ENCODE results near the gene EIF2S2. TPM values are rescaled to one million over a fixed set of nuclear protein-coding genes. Genes with fewer than 3 reads are reported as not detected.
"Not testable (repeated sequence)": the region's sequence is repeated elsewhere in the genome, so short reads cannot be mapped to it uniquely, and the experiment has no call there.

EIF2S2 gene
- total RNA-seq = 10 to 100 TPM; 22.6 to 40.2 TPM

GRCh38 chr20:34111702-34112599 is at the start of gene EIF2S2:
Gene EIF2S2 (minus strand): TSS chr20:34112243. CDS start chr20:34112110, 133 bp downstream.
- WGBS, 2 donors = 0% methylated on average over 81 of the region's 81 CpGs; no CpG with 5 or more reads in 1 of the 2 donors
- TF ChIP-seq POLR2A (IDR thresholded peaks at IDR 0.05) (peak; percentile 98 to 99 (median 98)), CTCF (IDR thresholded peaks at IDR 0.05) (peak in 2 of 7 experiments; percentile 8 to 19)
- Histone ChIP-seq H3K4me3 (peak within 1 kb of the TSS; percentile 68 to 77), H3K4me1 (peaks cover 38% of the 10 kb centered on the region), H3K27ac (peak within 1 kb of the TSS; percentile 96 to 98 (median 97)), H3K36me3 (replicated peaks in 1 of 2; ENCODE audit: insufficient read depth in 1 of 2, low read depth in 2 of 2) (peaks cover 0 to 2% of the 10 kb centered on the region in 2 donors), H3K27me3 (no peaks in the 10 kb centered on the region), H3K9me3 (peaks cover 0 to 3% (median 0%) of the 10 kb centered on the region in 3 donors)
- DNase-seq = peak; percentile 97 to 98 (median 98)
- intact Hi-C loops (cut with DNase I) = no loop called here
- ATAC-seq = peak; percentile 95

GRCh38 chr20:34157697-34158096 is 45.7 kb upstream of the EIF2S2 start:
- H3K9me3 ChIP-seq; ATAC-seq; H3K27ac ChIP-seq; intact Hi-C loops (cut with DNase I); H3K27me3 ChIP-seq; H3K36me3 ChIP-seq (replicated peaks in 1 of 2; ENCODE audit: insufficient read depth in 1 of 2, low read depth in 2 of 2); DNase-seq; H3K4me3 ChIP-seq; H3K4me1 ChIP-seq: not testable (repeated sequence)
- 69 to 82% methylated on average over 8 of the region's 8 CpGs for WGBS, 2 donors

- Histone ChIP-seq H3K27ac (no peak overlapping the region), H3K9me3 (no peaks in the 10 kb centered on the region), H3K4me1 (no peaks in the 10 kb centered on the region), H3K36me3 (replicated peaks in 1 of 2; ENCODE audit: insufficient read depth in 1 of 2, low read depth in 2 of 2) (no peaks in the 10 kb centered on the region), H3K4me3 (no peak overlapping the region), H3K27me3 (no peaks in the 10 kb centered on the region)
- no peak for TF ChIP-seq CTCF (IDR thresholded peaks at IDR 0.05)
- no peak for TF ChIP-seq POLR2A (IDR thresholded peaks at IDR 0.05)
- ATAC-seq (no peak), DNase-seq (no peak)
- intact Hi-C loops (cut with DNase I) = no loop called here
- WGBS, 2 donors = 44 to 68% methylated on average over 2 of the region's 2 CpGs
Observed at GRCh38 chr20:34155836-34156235, 43.8 kb upstream of the EIF2S2 start.

- H3K27ac ChIP-seq; intact Hi-C loops (cut with DNase I); H3K4me3 ChIP-seq; H3K4me1 ChIP-seq; DNase-seq; H3K9me3 ChIP-seq; H3K36me3 ChIP-seq (replicated peaks in 1 of 2; ENCODE audit: insufficient read depth in 1 of 2, low read depth in 2 of 2); ATAC-seq; H3K27me3 ChIP-seq: not testable (repeated sequence)
- 90 to 93% methylated on average over 6 of the region's 6 CpGs for WGBS, 2 donors
Observed at GRCh38 chr20:34153169-34153568, 41.1 kb upstream of the EIF2S2 start.

- H3K9me3 ChIP-seq; H3K4me1 ChIP-seq; DNase-seq; ATAC-seq; H3K27ac ChIP-seq; H3K36me3 ChIP-seq (replicated peaks in 1 of 2; ENCODE audit: insufficient read depth in 1 of 2, low read depth in 2 of 2); intact Hi-C loops (cut with DNase I); H3K27me3 ChIP-seq; H3K4me3 ChIP-seq: not testable (repeated sequence)
- WGBS, 2 donors = 87% methylated on average over 8 of the region's 8 CpGs
Observed at GRCh38 chr20:34152073-34152472, 40.0 kb upstream of the EIF2S2 start.

- intact Hi-C loops (cut with DNase I) = no loop called here
- Histone ChIP-seq H3K36me3 (replicated peaks in 1 of 2; ENCODE audit: insufficient read depth in 1 of 2, low read depth in 2 of 2) (no peaks in the 10 kb centered on the region), H3K4me1 (no peaks in the 10 kb centered on the region), H3K9me3 (no peaks in the 10 kb centered on the region), H3K27ac (no peak overlapping the region), H3K27me3 (no peaks in the 10 kb centered on the region), H3K4me3 (no peak overlapping the region)
- WGBS, 2 donors = 69 to 71% methylated on average over 9 of the region's 9 CpGs
- ATAC-seq = no peak
- no peak for DNase-seq
- no peak for TF ChIP-seq POLR2A (IDR thresholded peaks at IDR 0.05)
- no peak for TF ChIP-seq CTCF (IDR thresholded peaks at IDR 0.05)
Observed at GRCh38 chr20:34150306-34151000, 38.4 kb upstream of the EIF2S2 start.

All from body of pancreas (tissue), 4 donors.